CD1c-positive myeloid dendritic cell (primary cell): ENCODE results near the gene PLS3.

Source experiments
- DNase-seq: peaks from one replicate; pipeline ENCODE4 v3.0.0-alpha.2; 2016; ENCODE audit errors: extremely low spot score

PLS3 gene

GRCh38 chrX:115571712-115572111 is 10.7 kb downstream of the PLS3 start:
- DNase-seq = no peak

- DNase-seq = no peak
Observed at GRCh38 chrX:115573185-115573584, 12.2 kb downstream of the PLS3 start.

GRCh38 chrX:115576676-115577075 is 15.7 kb downstream of the PLS3 start:
- no peak for DNase-seq

GRCh38 chrX:115579327-115579726 is 18.4 kb downstream of the PLS3 start:
- DNase-seq = no peak

GRCh38 chrX:115579786-115580294 is 18.9 kb downstream of the PLS3 start:
- no peak for DNase-seq

- DNase-seq = no peak
Observed at GRCh38 chrX:115581759-115582615, 21.0 kb downstream of the PLS3 start.

GRCh38 chrX:115582616-115583495 is 21.9 kb downstream of the PLS3 start:
- DNase-seq = no peak

- no peak for DNase-seq
Observed at GRCh38 chrX:115583496-115584004, 22.6 kb downstream of the PLS3 start.

- no peak for DNase-seq
Observed at GRCh38 chrX:115584696-115585095, 23.7 kb downstream of the PLS3 start.

- no peak for DNase-seq
Observed at GRCh38 chrX:115588179-115588578, 27.2 kb downstream of the PLS3 start.

GRCh38 chrX:115589419-115589818 is 28.4 kb downstream of the PLS3 start:
- DNase-seq = no peak

GRCh38 chrX:115591420-115591819 is 30.4 kb downstream of the PLS3 start:
- no peak for DNase-seq

GRCh38 chrX:115591856-115592842 is 31.2 kb downstream of the PLS3 start:
- DNase-seq = no peak

GRCh38 chrX:115592997-115593734 is 32.2 kb downstream of the PLS3 start:
- DNase-seq = no peak

- DNase-seq = no peak
Observed at GRCh38 chrX:115595049-115595448, 34.1 kb downstream of the PLS3 start.

- DNase-seq = no peak
Observed at GRCh38 chrX:115598556-115598955, 37.6 kb downstream of the PLS3 start.

GRCh38 chrX:115602308-115602707 is 41.3 kb downstream of the PLS3 start:
- DNase-seq = no peak

- DNase-seq = no peak
Observed at GRCh38 chrX:115602729-115603389, 41.9 kb downstream of the PLS3 start.

GRCh38 chrX:115603534-115604074 is 42.6 kb downstream of the PLS3 start:
- no peak for DNase-seq

GRCh38 chrX:115606861-115607260 is 45.9 kb downstream of the PLS3 start:
- DNase-seq = no peak
